Neural cell (in vitro differentiated cells): Measurements from ENCODE around the gene RALGPS1.

Source experiments
- CTCF ChIP-seq: fragments of 450-650 bp; IDR thresholded peaks from 2 replicates; pipeline ENCODE4 v1.5.1; 2014; ENCODE audit warnings: antibody characterized with exemption, mild to moderate bottlenecking, moderate library complexity; ENCODE audit not compliant: poor library complexity, severe bottlenecking
- EP300 ChIP-seq: fragments of 450-650 bp; conservative IDR thresholded peaks from 2 replicates; pipeline ENCODE4 v1.6.1; 2014; ENCODE audit warnings: antibody characterized with exemption, mild to moderate bottlenecking, moderate library complexity; ENCODE audit not compliant: poor library complexity, severe bottlenecking
- EZH2 ChIP-seq: fragments of 200-600, 300-800 bp; shearing (Covaris generic), sonication (generic); IDR thresholded peaks from 2 replicates; pipeline ENCODE4 v1.6.1; 2014; ENCODE audit warnings: antibody characterized with exemption, low read length, borderline replicate concordance, mild to moderate bottlenecking; ENCODE audit not compliant: insufficient read depth, poor library complexity, severe bottlenecking
- MXI1 ChIP-seq: fragments of 450-650 bp; conservative IDR thresholded peaks from 2 replicates; pipeline ENCODE4 v1.6.1; 2014; ENCODE audit warnings: antibody characterized with exemption, mild to moderate bottlenecking; ENCODE audit not compliant: poor library complexity, severe bottlenecking
- POLR2AphosphoS5 ChIP-seq: IDR thresholded peaks from 2 replicates; pipeline ENCODE4 v1.6.1; 2012
- RAD21 ChIP-seq: fragments of 450-650 bp; conservative IDR thresholded peaks from 2 replicates; pipeline ENCODE4 v1.6.1; 2014; ENCODE audit warnings: antibody characterized with exemption, mild to moderate bottlenecking, moderate library complexity
- SMC3 ChIP-seq: fragments of 450-650 bp; conservative IDR thresholded peaks from 2 replicates; pipeline ENCODE4 v1.6.1; 2014; ENCODE audit warnings: antibody characterized with exemption, mild to moderate bottlenecking, moderate library complexity; ENCODE audit not compliant: poor library complexity
- TAF1 ChIP-seq: IDR thresholded peaks from 2 replicates; pipeline ENCODE4 v1.6.1; 2012; ENCODE audit warnings: low read depth

- TF ChIP-seq CTCF = no peak
- TF ChIP-seq POLR2AphosphoS5 = no peak
- no peak for TF ChIP-seq MXI1
- TF ChIP-seq EP300 = no peak
- TF ChIP-seq EZH2 = no peak
- TF ChIP-seq RAD21 = no peak
- TF ChIP-seq TAF1 = no peak
- no peak for TF ChIP-seq SMC3
Measured at GRCh38 chr9:127223810-127224177, 309.2 kb downstream of the RALGPS1 start.
